Keratinocyte (primary cell): Measurements from ENCODE around the gene PXN.

ENCODE experiments used
- CTCF ChIP-seq, 3 experiments: IDR thresholded peaks in 1 of 3; conservative IDR thresholded peaks in 1 of 3; optimal IDR thresholded peaks in 1 of 3; 2 replicates in 2 of 3; 3 replicates in 1 of 3; pipeline versions ENCODE3 to v1.5.1; 2011; ENCODE audit warnings: low read length in 3 of 3, mild to moderate bottlenecking in 3 of 3, moderate library complexity in 2 of 3, control low read depth in 1 of 3, inconsistent platforms in 1 of 3; ENCODE audit not compliant: insufficient read depth in 2 of 3; ENCODE audit errors: extremely low read depth in 1 of 3
- EZH2 ChIP-seq: IDR thresholded peaks from one replicate; pipeline ENCODE4 v1.6.1; 2012; ENCODE audit warnings: inconsistent platforms, mild to moderate bottlenecking, low read length, moderate library complexity

GRCh38 chr12:120227233-120228040 lies 38.1 kb downstream of the PXN start:
- TF ChIP-seq CTCF (optimal IDR thresholded peaks at IDR 0.05 in 1 of 3, IDR thresholded peaks at IDR 0.05 in 1 of 3, conservative IDR thresholded peaks at IDR 0.05 in 1 of 3; ENCODE audit: extremely low read depth in 1 of 3, insufficient read depth in 2 of 3, low read length in 3 of 3) (no peak), EZH2 (no peak)
